Breast epithelium (tissue), 3 donors: ENCODE data around the gene MUC5AC.

Experiments used
- POLR2A ChIP-seq: fragments of 450-650 bp; IDR thresholded peaks from one replicate; pipeline ENCODE4 v1.6.1; 2016; ENCODE audit warnings: antibody characterized with exemption, mild to moderate bottlenecking, moderate library complexity
- POLR2AphosphoS5 ChIP-seq, 3 donors: sonication (generic); formaldehyde crosslinking; IDR thresholded peaks; one replicate each; pipeline ENCODE4 v1.6.1; 2017; ENCODE audit warnings: antibody characterized with exemption in 3 of 3
- TF ChIP-seq, protein P1 (sequence below), 3 donors: fragments of 450-650 bp; IDR thresholded peaks; one replicate each; pipeline ENCODE4 v1.5.1; 2016 to 2017; ENCODE audit warnings: antibody characterized with exemption in 3 of 3, mild to moderate bottlenecking in 3 of 3, moderate library complexity in 3 of 3

DNA sequence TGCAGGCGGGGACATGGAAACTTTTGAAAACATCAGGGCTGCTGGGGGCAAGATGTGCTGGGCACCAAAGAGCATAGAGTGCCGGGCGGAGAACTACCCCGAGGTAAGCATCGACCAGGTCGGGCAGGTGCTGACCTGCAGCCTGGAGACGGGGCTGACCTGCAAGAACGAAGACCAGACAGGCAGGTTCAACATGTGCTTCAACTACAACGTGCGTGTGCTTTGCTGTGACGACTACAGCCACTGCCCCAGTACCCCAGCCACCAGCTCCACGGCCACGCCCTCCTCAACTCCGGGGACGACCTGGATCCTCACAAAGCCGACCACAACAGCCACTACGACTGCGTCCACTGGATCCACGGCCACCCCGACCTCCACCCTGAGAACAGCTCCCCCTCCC is 84.5 kb downstream of the MUC5AC start:
- TF ChIP-seq, protein P1, sequence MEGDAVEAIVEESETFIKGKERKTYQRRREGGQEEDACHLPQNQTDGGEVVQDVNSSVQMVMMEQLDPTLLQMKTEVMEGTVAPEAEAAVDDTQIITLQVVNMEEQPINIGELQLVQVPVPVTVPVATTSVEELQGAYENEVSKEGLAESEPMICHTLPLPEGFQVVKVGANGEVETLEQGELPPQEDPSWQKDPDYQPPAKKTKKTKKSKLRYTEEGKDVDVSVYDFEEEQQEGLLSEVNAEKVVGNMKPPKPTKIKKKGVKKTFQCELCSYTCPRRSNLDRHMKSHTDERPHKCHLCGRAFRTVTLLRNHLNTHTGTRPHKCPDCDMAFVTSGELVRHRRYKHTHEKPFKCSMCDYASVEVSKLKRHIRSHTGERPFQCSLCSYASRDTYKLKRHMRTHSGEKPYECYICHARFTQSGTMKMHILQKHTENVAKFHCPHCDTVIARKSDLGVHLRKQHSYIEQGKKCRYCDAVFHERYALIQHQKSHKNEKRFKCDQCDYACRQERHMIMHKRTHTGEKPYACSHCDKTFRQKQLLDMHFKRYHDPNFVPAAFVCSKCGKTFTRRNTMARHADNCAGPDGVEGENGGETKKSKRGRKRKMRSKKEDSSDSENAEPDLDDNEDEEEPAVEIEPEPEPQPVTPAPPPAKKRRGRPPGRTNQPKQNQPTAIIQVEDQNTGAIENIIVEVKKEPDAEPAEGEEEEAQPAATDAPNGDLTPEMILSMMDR (IDR thresholded peaks at IDR 0.05) = no peak
- TF ChIP-seq POLR2AphosphoS5 (IDR thresholded peaks at IDR 0.05) (no peak), POLR2A (no peak)
